Tibial nerve (tissue), 4 donors: Measurements from ENCODE around the gene APBA1.

Source experiments
- CTCF ChIP-seq, 5 experiments: fragments of 200-600 bp in 3 of 5; fragments of 450-650 bp in 2 of 5; sonication (generic) in 3 of 5; IDR thresholded peaks; one replicate each; pipeline ENCODE4 v1.5.1; 2016 to 2019; ENCODE audit warnings: antibody characterized with exemption in 5 of 5, mild to moderate bottlenecking in 3 of 5, moderate library complexity in 2 of 5
- EP300 ChIP-seq, 2 donors: sonication (generic); formaldehyde crosslinking; IDR thresholded peaks; one replicate each; pipeline ENCODE4 v1.6.1; 2017; ENCODE audit warnings: antibody characterized with exemption in 2 of 2, mild to moderate bottlenecking in 1 of 2
- POLR2A ChIP-seq, 2 donors: fragments of 450-650 bp; IDR thresholded peaks; one replicate each; pipeline ENCODE4 v1.6.1; 2017; ENCODE audit warnings: antibody characterized with exemption in 2 of 2, mild to moderate bottlenecking in 2 of 2, moderate library complexity in 2 of 2

- TF ChIP-seq POLR2A (IDR thresholded peaks at IDR 0.05): no peak
- no peak for TF ChIP-seq CTCF (IDR thresholded peaks at IDR 0.05)
- TF ChIP-seq EP300 (IDR thresholded peaks at IDR 0.05): no peak
Measured at GRCh38 chr9:69494763-69495162, 177.4 kb downstream of the APBA1 start.
